A673 (cell line): ENCODE measurements around the gene CLMP.

ENCODE experiments used
- EZH2 ChIP-seq: fragments of 200-600 bp; sonication (generic); IDR thresholded peaks from 2 replicates; pipeline ENCODE4 v1.6.1; 2017; ENCODE audit warnings: borderline replicate concordance, low read depth, mild to moderate bottlenecking, mixed read lengths, antibody characterized with exemption, low read length; ENCODE audit not compliant: poor library complexity, severe bottlenecking
- TF ChIP-seq, protein P1 (sequence below): fragments of 300-800, 200-600 bp; sonication (generic); conservative IDR thresholded peaks from 2 replicates; pipeline ENCODE4 v1.5.1; 2017; ENCODE audit warnings: low read depth, mild to moderate bottlenecking, antibody characterized with exemption, low read length, moderate library complexity, mixed read lengths

DNA sequence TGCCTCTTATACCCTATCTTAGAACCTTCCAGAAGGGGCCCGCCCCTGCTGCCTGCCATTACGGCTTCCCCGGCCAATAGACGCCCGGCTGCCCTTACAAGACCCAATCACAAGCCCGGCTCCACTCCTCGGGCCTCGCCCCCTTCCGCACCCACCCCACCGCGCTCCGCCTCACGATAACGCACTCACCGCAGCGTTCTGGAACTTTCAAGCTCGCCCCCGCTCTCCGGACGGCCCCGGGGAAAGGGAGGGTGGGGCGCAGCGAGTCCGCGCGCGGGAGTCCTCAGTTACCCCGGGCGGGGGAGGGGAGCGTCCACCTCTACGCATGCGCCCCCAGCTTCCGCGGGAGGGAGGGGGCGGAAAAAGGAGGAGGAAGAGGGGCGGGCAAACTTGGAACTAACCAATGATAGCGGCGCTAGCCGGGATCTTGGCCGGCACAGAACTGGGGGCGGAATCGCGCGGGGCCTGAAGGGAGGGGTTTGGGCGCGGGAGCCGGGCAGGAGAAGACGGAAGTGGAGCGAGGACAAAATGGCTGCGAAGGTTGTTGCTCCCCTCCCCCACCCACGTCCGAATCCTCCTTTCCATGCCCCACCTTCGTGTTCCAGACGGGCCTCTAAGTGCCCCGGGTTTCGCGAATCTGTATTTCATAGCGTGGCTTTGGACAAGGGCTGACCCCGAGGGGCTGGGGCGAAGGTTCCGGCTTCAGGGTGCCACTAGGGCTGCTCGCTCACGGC is 132.7 kb downstream of the CLMP start:
- TF ChIP-seq, protein P1, sequence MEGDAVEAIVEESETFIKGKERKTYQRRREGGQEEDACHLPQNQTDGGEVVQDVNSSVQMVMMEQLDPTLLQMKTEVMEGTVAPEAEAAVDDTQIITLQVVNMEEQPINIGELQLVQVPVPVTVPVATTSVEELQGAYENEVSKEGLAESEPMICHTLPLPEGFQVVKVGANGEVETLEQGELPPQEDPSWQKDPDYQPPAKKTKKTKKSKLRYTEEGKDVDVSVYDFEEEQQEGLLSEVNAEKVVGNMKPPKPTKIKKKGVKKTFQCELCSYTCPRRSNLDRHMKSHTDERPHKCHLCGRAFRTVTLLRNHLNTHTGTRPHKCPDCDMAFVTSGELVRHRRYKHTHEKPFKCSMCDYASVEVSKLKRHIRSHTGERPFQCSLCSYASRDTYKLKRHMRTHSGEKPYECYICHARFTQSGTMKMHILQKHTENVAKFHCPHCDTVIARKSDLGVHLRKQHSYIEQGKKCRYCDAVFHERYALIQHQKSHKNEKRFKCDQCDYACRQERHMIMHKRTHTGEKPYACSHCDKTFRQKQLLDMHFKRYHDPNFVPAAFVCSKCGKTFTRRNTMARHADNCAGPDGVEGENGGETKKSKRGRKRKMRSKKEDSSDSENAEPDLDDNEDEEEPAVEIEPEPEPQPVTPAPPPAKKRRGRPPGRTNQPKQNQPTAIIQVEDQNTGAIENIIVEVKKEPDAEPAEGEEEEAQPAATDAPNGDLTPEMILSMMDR: no peak
- no peak for TF ChIP-seq EZH2
